Raji (cell line): ENCODE measurements around the gene B4GALNT4.

Experiments
- POLR2A ChIP-seq: IDR thresholded peaks from 2 replicates; pipeline ENCODE4 v1.6.1; 2011; ENCODE audit warnings: low read depth, low read length, control low read depth; ENCODE audit not compliant: insufficient read depth

B4GALNT4 gene

DNA sequence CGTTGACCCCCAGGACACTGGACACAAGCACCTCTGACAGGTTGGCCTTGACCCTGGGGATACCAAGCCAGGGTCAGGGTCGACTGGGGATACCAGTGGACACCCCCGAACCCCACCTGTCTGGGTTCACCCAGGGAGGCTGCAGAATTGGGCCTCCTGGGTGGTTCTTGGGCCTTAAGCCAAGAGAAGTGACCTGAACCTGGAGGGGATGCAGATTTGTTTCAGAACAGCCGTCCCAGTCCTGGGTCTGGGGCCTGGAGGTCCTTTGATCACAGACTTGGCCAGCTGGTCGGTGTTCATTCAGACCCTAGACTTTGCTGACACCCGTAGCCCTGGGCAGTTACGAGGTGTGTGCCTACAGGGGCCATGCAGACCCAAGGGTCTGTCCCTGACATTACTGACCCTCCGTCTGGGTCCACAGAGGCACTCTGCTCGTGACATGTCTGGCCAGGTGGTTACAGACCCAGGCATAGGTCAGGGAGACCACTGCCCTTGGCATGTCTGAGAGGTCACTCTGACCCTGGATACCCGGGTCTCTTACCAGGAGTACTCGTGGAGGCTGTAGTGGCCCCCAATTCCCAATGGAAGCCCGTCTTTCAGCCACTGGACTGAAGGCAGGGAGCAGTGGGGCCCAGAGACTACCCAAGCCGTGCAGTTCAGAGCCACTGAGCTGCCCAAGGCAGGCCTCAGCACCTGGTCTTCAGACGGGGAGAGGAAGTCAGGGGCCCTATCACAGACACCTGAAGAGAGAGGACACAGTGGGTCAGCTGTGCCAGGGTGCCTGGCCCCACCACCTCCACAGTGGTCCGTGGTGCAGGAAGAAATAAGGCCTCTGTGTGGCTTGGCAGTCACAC is 39.1 kb downstream of the B4GALNT4 start:
- no peak for TF ChIP-seq POLR2A

- TF ChIP-seq POLR2A, result no peak
Observed at GRCh38 chr11:409008-409599, 39.8 kb downstream of the B4GALNT4 start.

DNA sequence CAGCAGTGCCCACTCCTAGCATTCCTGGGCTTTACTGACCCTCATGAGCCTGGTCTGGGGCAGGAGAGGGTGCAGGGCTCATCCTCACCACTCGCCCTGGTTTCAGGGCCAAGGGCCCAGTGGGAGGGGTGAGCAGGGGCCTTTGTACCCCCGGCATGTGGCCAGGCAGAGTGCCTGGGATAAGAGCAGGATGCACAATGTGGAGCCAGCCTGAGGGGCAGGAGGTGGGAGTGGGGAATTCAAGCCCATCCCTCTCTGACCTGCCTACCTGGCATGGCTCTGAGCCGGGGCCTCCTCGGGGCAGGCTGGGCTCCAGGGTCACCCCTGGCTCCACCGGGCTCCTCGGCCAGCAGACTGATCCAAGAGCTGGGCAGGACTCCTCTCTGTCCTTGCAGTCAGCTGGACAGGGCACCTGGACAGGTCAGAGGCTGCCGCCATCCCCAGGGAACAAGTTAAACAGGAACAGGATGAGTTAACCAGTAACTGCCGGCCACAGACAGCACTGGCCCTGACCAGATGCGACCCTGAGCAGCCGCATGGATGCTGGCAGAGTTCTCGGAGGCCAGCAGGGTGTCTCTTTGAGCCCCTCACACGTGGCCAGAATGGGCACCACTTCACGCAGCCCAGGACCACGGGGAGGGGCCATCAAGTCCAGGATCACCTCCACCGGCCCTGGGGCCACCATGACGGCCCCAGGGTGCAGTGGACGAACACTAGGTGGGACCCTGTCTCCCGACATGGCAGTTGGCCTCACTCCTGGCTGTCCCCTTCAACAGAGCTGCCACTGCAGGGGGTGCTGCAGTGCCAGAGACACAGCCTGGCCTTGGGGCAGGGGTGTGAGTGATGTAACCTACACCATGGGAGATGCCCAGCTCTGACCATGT is 40.5 kb downstream of the B4GALNT4 start:
- no peak for TF ChIP-seq POLR2A

DNA sequence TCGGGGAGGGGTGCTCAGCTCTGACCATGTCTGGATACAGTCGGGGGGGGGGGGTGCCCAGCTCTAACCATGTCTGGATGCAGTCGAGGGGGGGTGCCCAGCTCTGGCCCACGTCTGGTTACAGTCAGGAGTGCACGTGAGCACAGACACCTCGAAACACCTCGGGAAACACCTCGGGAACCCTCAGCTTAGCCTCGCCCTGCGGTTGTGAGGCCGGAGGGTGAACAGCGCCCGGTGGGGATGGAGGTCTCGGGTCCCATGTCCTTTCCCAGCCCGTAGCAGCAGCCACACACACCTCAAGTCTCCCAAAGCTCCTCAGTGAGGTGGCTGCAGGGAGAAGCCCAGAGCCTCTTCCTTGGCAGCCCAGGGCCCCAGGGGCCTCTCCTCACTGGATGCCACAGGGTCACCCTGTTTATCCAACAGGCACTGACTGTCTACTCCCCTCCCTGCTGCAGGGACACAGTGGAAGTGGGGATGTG is 43.4 kb downstream of the B4GALNT4 start:
- TF ChIP-seq POLR2A, result no peak

DNA sequence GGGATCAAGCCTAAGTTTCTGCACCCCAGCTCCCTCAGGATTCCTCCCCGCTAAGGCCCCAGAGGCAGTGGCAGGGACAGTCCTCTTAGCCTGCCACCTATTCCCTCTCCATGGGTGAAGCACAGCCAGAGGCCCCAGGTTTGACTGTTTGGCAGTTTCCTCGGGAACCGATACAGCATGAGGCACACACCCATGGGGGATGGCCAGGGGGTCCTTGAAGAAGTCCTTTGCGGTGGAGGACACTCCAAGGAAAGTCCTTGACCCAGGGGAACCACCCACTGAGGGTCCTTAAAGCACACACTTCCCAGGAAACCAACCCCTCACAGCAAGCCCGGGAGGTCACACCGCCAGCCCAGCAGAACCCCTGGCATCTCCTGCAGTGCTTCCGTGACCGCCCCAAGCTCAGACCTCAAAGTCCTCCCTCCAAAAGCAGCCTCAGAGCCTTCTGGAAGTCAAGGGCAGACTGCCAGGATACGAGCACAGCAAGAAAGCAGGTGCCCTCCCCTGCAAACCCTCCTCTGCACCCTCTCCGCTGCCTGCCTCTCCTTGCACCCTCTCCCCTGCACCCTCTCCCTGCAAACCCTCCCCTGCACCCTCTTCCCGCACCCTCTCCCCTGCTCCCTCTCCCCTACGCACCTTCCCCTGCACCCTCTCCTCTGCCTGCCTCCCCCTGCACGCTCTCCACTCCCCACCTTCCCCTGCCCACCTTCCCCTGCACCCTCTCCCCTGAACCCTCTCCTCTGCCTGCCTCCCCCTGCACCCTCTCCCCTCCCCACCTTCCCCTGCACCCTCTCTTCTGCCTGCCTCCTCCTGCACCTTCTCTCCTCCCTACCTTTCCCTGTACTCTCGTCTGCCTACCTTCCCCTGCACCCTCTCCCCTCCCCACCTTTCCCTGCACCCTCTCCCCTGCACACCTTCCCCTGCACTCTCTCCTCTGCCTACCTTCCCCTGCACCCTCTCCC is 44.1 kb downstream of the B4GALNT4 start:
- TF ChIP-seq POLR2A, result no peak

DNA sequence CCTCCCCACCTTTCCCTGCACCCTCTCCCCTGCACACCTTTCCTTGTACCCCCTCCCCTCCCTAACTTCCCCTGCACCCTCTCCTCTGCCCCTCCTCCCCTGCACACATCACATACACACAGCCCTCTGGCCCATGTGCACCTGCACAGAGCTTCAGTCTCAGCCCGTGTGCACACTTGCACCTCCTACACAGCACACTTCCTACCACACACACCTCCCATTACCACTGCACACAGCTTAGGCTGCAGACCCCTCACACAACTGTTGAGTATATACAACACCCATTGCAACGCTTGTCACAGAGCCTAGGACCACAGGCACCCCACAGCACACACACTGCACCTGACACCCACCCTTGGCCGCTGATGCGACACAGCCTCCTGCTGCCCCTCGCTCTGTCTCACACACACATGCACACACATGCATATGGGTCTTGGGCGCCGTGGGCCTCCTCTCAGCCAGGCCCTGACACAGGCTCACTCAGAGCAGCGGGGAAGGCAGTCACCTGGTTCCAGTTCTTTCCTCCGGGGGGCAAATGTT is 45.1 kb downstream of the B4GALNT4 start:
- no peak for TF ChIP-seq POLR2A

- TF ChIP-seq POLR2A, result no peak
Observed at GRCh38 chr11:415640-416041, 46.3 kb downstream of the B4GALNT4 start.

DNA sequence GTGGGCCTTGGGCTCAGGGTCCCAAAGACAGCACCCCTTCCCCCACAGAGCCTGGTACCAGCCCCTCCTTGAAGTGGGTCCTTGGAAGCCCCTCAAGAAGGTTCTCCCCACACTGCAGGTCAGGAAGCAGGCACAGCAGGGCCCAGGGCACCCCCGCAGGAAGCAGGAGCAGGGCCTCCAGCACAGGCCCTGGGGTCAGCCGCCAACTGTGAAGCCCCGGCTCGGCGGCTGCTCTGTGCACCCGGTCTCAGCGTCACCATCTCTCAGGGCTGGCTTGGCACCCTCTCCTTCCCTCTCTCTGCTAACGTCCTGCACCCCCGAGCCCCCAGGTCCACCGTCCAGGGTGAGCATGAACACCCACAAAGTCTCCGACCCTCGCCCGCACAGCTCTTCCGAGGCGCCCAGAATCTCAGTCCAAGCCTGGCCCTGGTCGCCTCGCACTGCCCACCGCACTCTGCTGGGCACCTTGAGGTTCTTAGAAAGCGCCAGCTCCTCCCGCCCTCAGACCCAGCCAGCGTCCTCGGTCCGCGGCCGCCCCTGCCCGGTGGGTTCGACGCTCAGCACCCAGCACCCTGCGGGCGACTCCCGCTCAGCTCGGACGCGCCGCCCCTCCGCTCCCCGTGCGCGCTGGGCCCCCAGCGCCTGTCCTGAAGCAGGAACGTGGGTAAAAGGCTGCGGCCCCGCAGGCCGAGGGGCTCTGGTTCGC is 46.9 kb downstream of the B4GALNT4 start:
- TF ChIP-seq POLR2A, result no peak

GRCh38 chr11:416757-417621 is 47.7 kb downstream of the B4GALNT4 start:
- TF ChIP-seq POLR2A, result no peak

- TF ChIP-seq POLR2A, result no peak
Observed at GRCh38 chr11:417652-418342, 48.5 kb downstream of the B4GALNT4 start.

GRCh38 chr11:418343-419247 is 49.3 kb downstream of the B4GALNT4 start:
- TF ChIP-seq POLR2A, result no peak
